A673 (cell line): ENCODE results near the gene KDM8. TPM values are rescaled to one million over a fixed set of nuclear protein-coding genes. Genes with fewer than 3 reads are reported as not detected.
A peak's percentile ranks its signal among the peaks of the same experiment; 100 is the strongest.
"Not testable (repeated sequence)": the region's sequence is repeated elsewhere in the genome, so short reads cannot be mapped to it uniquely, and the experiment has no call there.

Experiments
- BruUV-seq: library from RNA; stranded (reverse); fragments of 400-500 nt; replicated peaks from 2 replicates; lab custom pipeline; 2021; lab: Mats Ljungman, UMichigan
- CTCF ChIA-PET: fragments of 300-600 bp; sonication (Branson Sonifier 250); formaldehyde crosslinking; loops from one replicate; lab custom pipeline; 2022; ENCODE audit warnings: antibody characterized with exemption; lab: Charles Lee
- POLR2A ChIA-PET: fragments of 300-600 bp; sonication (Branson Sonifier 250); formaldehyde crosslinking; loops from one replicate; lab custom pipeline; 2022; ENCODE audit warnings: antibody characterized with exemption; ENCODE audit not compliant: low non-redundant PET; lab: Charles Lee
- DNase-seq: peaks from one replicate; pipeline ENCODE4 v3.0.0-alpha.2; 2015; ENCODE audit warnings: low spot score
- H3K27ac ChIP-seq: fragments of 200-600 bp; sonication (generic); 2 replicates; pipeline ENCODE4 v1.5.1; 2016; ENCODE audit warnings: mixed run types, low read depth, mild to moderate bottlenecking, mixed read lengths, antibody characterized with exemption, low read length; ENCODE audit not compliant: poor library complexity, severe bottlenecking
- H3K27me3 ChIP-seq: fragments of 200-600 bp; sonication (generic); replicated peaks from 2 replicates; pipeline ENCODE4 v1.6.1; 2017; ENCODE audit warnings: mixed run types, low read depth, mild to moderate bottlenecking, mixed read lengths, antibody characterized with exemption, low read length; ENCODE audit not compliant: insufficient read depth, poor library complexity
- H3K36me3 ChIP-seq: fragments of 200-600 bp; sonication (generic); 2 replicates; pipeline ENCODE4 v1.6.1; 2016; ENCODE audit warnings: mixed run types, mild to moderate bottlenecking, mixed read lengths, antibody characterized with exemption, low read length; ENCODE audit not compliant: insufficient read depth, poor library complexity, severe bottlenecking
- H3K4me1 ChIP-seq: fragments of 200-600 bp; sonication (generic); 2 replicates; pipeline ENCODE4 v1.6.1; 2017; ENCODE audit warnings: mixed run types, mild to moderate bottlenecking, mixed read lengths, antibody characterized with exemption, low read length; ENCODE audit not compliant: insufficient read depth, poor library complexity, severe bottlenecking
- H3K4me3 ChIP-seq: fragments of 200-600 bp; sonication (generic); 2 replicates; pipeline ENCODE4 v1.5.1; 2016; ENCODE audit warnings: low read depth, mixed run types, mild to moderate bottlenecking, mixed read lengths, low read length; ENCODE audit not compliant: poor library complexity, severe bottlenecking
- H3K9me3 ChIP-seq: fragments of 200-600 bp; sonication (generic); 2 replicates; pipeline ENCODE4 v1.6.1; 2016; ENCODE audit warnings: mixed run types, low read depth, mild to moderate bottlenecking, mixed read lengths, antibody characterized with exemption, low read length; ENCODE audit not compliant: poor library complexity, severe bottlenecking
- CTCF ChIP-seq: fragments of 300-800, 200-600 bp; sonication (generic); conservative IDR thresholded peaks from 2 replicates; pipeline ENCODE4 v1.5.1; 2017; ENCODE audit warnings: low read depth, mild to moderate bottlenecking, antibody characterized with exemption, low read length, moderate library complexity, mixed read lengths
- EZH2 ChIP-seq: fragments of 200-600 bp; sonication (generic); IDR thresholded peaks from 2 replicates; pipeline ENCODE4 v1.6.1; 2017; ENCODE audit warnings: borderline replicate concordance, low read depth, mild to moderate bottlenecking, mixed read lengths, antibody characterized with exemption, low read length; ENCODE audit not compliant: poor library complexity, severe bottlenecking
- intact Hi-C: fragments of 100-400 bp; cut with micrococcal nuclease; formaldehyde crosslinking; loops from one replicate; pipeline ENCODE4 v1.10.0; 2022; ENCODE audit not compliant: unreplicated experiment
- total RNA-seq: library from RNA; stranded (reverse); gene quantifications from 2 replicates; pipeline ENCODE4 v1.2.3, GENCODE V29; 2021

Gene KDM8
- total RNA-seq, 1 experiment from 2014 or later: 8.8 TPM

DNA sequence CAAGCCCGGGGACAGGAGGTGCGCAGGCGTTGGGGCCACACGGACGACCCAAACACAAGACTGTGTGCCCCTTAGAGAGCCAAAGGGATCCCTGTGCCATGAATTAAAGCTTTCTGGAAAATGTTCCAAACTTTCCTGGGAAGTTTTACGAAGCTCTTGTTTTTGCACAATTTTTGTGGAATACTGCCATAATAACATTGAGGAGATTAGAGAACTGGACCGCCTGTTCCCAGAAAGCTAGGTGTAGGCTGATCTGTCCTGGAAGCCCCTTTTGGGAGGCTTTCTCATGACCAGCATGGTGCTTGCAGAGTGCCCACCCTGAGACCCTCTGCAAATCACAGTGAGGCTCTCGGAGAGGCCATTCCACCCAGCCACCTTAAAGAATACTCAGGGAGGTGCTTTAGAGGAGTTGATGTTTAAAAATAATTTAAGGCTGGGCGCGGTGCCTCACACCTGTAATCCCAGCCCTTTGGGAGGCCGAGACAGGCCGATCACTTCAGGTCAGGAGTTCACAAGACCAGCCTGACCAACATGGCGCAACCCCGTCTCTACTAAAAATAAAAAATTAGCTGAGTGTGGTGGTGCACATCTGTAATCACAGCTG, 1.1 kb downstream of the KDM8 start:
- ChIA-PET POLR2A (interaction anchor here (0.8 kb wide), 1 partner anchor 243 kb away, joined by 3 read pairs; no protein-coding TSS in a partner anchor), CTCF (interaction anchor here (1.0 kb wide), 2 partner anchors 25 to 31 kb away, joined by 7 to 8 read pairs; no protein-coding TSS in a partner anchor)
- TF ChIP-seq EZH2: no peak
- no peak for TF ChIP-seq CTCF
- peak overlapping the region; percentile 98 for H3K27ac ChIP-seq
- no peaks in the 10 kb centered on the region for H3K9me3 ChIP-seq
- H3K27me3 ChIP-seq: no peaks in the 10 kb centered on the region
- H3K4me3 ChIP-seq: peak overlapping the region; percentile 70
- no peaks in the 10 kb centered on the region for H3K36me3 ChIP-seq
- DNase-seq: no peak
- peaks cover 14% of the 10 kb centered on the region for H3K4me1 ChIP-seq
- intact Hi-C loops: no loop called here
- TSS peak; percentile 79 for BruUV-seq

DNA sequence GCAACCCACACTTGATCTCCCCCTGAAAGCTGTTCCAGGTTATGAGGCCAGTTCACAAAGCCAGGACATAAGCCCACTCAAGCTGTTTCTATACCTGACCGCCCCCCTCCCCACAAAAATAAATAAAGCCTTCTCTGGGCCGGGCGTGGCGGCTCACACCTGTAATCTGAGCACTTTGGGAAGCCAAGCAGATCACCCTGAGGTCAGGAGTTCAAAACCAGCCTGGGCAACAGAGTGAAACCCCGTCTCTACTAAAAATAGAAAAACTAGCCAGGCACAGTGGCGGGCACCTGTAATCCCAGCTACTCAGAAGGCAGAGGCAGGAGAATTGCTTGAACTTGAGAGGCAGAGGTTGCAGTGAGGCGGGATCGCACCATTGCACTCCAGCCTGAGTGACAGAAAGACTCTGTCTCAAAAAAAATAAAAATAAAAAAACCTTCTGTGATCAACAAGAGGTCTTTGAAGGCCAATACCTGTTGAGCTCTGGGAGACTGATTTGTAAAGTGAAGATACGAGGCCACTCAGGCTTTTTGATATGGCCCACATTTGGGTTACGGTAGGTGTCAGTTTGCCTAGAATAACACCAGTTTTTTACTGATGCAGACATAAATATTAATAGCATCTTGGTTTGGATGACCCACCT, 2.2 kb downstream of the KDM8 start:
- intact Hi-C loops: no loop called here
- no peak overlapping the region for H3K27ac ChIP-seq
- ChIA-PET POLR2A (no interaction called here), CTCF (no interaction called here)
- H3K27me3 ChIP-seq: no peaks in the 10 kb centered on the region
- peaks cover 6% of the 10 kb centered on the region for H3K4me1 ChIP-seq
- no peak for TF ChIP-seq CTCF
- no peak overlapping the region for H3K4me3 ChIP-seq
- no peaks in the 10 kb centered on the region for H3K36me3 ChIP-seq
- no TSS peak for BruUV-seq
- no peak for DNase-seq
- H3K9me3 ChIP-seq: no peaks in the 10 kb centered on the region

GRCh38 chr16:27207121-27207520, 3.8 kb downstream of the KDM8 start:
- CTCF ChIA-PET, H3K4me3 ChIP-seq, H3K27ac ChIP-seq, intact Hi-C loops, H3K9me3 ChIP-seq, H3K4me1 ChIP-seq, POLR2A ChIA-PET, H3K27me3 ChIP-seq, BruUV-seq, H3K36me3 ChIP-seq, DNase-seq: not testable (repeated sequence)
